Measurements from ENCODE around the gene NNT.

- TF ChIP-seq, protein P1, sequence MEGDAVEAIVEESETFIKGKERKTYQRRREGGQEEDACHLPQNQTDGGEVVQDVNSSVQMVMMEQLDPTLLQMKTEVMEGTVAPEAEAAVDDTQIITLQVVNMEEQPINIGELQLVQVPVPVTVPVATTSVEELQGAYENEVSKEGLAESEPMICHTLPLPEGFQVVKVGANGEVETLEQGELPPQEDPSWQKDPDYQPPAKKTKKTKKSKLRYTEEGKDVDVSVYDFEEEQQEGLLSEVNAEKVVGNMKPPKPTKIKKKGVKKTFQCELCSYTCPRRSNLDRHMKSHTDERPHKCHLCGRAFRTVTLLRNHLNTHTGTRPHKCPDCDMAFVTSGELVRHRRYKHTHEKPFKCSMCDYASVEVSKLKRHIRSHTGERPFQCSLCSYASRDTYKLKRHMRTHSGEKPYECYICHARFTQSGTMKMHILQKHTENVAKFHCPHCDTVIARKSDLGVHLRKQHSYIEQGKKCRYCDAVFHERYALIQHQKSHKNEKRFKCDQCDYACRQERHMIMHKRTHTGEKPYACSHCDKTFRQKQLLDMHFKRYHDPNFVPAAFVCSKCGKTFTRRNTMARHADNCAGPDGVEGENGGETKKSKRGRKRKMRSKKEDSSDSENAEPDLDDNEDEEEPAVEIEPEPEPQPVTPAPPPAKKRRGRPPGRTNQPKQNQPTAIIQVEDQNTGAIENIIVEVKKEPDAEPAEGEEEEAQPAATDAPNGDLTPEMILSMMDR (IDR thresholded peaks at IDR 0.05), result no peak
- TF ChIP-seq POLR2A (IDR thresholded peaks at IDR 0.05), result no peak
Observed at GRCh38 chr5:43555895-43556606, 46.9 kb upstream of the NNT start.

All from heart left ventricle (tissue), 13 donors.